ENCODE data around the gene CASK.
"Not testable (repeated sequence)": the region's sequence is repeated elsewhere in the genome, so short reads cannot be mapped to it uniquely, and the experiment has no call there.

CASK gene

GRCh38 chrX:41522081-41522480 lies 401.3 kb downstream of the CASK start:
- DNase-seq (ENCODE audit: low read depth in 3 of 3, low spot score in 1 of 3): no peak

DNA sequence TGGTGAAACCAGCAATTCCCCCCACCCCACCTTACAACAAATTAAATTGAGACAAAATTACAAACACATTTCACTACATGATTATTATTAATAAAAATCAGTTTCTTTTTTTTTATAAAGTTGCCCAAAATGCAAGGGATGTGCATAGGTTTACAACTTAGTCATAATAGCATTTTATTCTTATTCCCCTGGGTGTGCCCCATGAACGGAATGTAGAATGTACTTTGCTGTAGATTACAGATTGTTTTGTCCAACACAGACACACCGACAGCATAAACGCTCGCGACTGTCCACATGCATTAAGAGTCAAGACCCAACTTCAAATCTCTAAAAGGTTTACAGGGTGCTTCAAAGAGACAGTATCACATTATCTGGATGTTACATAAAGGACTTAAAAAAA lies 403.9 kb downstream of the CASK start:
- DNase-seq (ENCODE audit: low read depth in 3 of 3, low spot score in 1 of 3): no peak

- DNase-seq (ENCODE audit: low read depth in 3 of 3, low spot score in 1 of 3): no peak
Observed at GRCh38 chrX:41518841-41519220, 404.5 kb downstream of the CASK start.

GRCh38 chrX:41518127-41518840 lies 405.1 kb downstream of the CASK start:
- DNase-seq (ENCODE audit: low read depth in 3 of 3, low spot score in 1 of 3): peak in 1 of 3 donors; percentile 5

DNA sequence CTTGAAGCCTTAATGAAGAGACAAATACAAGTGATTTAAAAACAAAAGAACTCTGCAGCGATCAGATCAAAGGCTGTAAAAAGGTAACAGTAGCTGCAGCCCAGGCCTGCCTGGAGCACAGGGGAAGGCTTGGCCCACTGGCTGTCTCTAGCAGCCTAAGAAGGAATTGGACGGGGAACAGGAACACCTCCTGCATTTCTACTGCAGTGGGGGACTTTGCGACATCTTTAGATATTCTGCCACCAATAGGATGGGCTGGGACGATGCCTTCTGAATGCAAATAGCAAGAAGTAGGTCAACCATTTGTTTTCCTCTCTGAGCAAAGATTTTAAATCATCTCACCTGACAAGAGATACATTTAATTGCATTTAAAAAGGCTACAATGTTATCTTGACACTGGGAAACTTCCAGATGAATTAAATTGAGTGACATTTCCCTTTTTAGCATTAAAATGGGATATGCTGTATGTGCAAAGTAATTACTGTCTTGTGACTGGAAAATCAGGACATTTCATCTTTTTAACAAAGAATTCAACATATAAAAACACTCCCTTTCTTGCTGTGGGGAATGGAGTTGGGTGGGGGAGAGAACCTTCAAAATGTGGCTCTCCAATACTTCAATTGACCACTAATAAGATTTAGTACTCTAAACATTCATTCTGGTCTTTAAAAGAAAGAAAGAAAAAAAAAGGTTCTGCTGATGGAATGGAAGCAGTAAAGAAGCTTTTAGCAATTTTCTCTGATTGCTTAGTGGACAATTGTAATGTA lies 406.2 kb downstream of the CASK start:
- DNase-seq (ENCODE audit: low read depth in 3 of 3, low spot score in 1 of 3): no peak

DNA sequence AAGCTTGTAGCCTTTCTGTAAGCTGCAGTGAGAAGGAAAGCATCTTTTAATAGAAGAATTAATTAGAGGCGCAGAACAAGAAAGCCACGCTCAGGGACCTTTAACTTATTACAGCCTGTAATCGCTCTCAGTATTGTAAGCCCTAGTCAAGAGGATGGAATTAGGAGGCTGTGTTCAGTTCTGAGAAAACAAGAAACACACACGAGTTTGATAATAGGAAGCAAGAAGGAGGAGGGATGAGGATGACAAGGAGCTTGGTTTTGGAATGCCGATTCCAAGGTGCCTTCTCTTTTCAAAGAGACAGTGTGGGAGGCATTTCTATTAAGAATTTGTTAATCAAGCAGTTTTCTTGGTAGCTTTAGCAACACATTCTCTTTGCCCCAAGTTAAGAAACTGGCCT lies 406.9 kb downstream of the CASK start:
- no peak for DNase-seq (ENCODE audit: low read depth in 3 of 3, low spot score in 1 of 3)

DNA sequence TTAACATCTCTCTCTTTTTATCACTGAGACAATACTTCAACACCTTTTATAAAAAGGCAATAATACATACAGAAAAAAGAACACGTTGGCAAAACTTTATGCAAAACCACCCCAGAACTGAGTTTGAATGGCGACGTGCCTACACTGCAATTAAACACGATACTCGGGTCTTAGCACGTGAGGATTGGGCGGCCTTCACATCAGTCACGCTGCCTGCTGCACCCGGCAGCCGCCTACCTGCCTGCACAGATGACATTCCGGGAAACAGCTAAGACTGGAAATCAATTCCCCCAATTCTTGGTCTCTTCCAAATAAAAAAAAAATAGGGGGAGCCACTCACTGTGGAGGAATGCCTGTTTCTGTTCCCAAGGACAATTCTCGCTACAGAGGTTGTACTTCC lies 408.0 kb downstream of the CASK start:
- DNase-seq (ENCODE audit: low read depth in 3 of 3, low spot score in 1 of 3): no peak

GRCh38 chrX:41514179-41514578 lies 409.2 kb downstream of the CASK start:
- DNase-seq (ENCODE audit: low read depth in 3 of 3, low spot score in 1 of 3): no peak

GRCh38 chrX:41512853-41513252 lies 410.5 kb downstream of the CASK start:
- DNase-seq (ENCODE audit: low read depth in 3 of 3, low spot score in 1 of 3): not testable (repeated sequence)

- no peak for DNase-seq (ENCODE audit: low read depth in 3 of 3, low spot score in 1 of 3)
Observed at GRCh38 chrX:41512394-41512793, 411.0 kb downstream of the CASK start.

DNA sequence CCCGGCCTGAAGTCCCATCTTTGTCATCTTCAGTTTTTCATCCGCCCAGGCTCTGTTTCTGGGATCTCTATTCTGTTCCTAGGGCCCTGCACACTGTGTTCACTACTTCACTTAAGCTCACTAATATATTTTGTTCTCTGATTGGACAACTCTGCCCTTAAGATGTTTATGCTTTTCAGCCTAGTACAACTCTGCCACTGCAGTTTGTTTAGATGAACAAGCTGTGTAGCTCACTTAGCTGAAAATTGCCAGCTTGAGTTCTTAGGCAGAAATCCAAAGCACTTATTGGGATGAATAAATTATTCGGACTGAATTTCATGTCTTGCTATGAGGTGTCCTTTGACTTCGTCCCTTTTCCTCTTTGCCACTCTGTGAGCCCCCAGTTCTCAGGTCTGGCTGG lies 415.4 kb downstream of the CASK start:
- DNase-seq (ENCODE audit: low read depth in 3 of 3, low spot score in 1 of 3): no peak

GRCh38 chrX:41502004-41502403 lies 421.4 kb downstream of the CASK start:
- no peak for DNase-seq (ENCODE audit: low read depth in 3 of 3, low spot score in 1 of 3)

DNA sequence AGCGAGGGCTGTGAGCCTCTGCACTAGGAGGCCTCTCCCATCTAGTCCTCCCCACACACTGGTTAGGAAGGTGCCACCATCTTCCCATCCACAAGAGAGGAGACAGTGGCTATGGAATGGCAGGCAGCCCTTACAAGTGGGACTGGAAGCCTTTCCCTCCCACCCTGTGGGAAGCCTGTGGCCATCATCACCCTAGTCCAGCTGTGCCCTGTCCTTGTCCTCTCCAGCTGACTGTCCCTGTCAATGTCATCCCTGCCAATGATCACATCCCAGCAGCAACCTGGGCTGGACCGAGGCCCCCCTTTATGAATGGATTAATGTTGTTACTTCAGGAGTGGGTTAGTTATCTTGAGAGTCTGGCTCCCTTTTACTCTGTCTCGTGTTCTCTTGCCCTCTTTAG lies 423.4 kb downstream of the CASK start:
- DNase-seq (ENCODE audit: low read depth in 3 of 3, low spot score in 1 of 3): no peak

- DNase-seq (ENCODE audit: low read depth in 3 of 3, low spot score in 1 of 3): no peak
Observed at GRCh38 chrX:41499195-41499594, 424.2 kb downstream of the CASK start.

GRCh38 chrX:41491267-41492004 lies 431.9 kb downstream of the CASK start:
- no peak for DNase-seq (ENCODE audit: low read depth in 3 of 3, low spot score in 1 of 3)

GRCh38 chrX:41490446-41490845 lies 432.9 kb downstream of the CASK start:
- DNase-seq (ENCODE audit: low read depth in 3 of 3, low spot score in 1 of 3): no peak

- DNase-seq (ENCODE audit: low read depth in 3 of 3, low spot score in 1 of 3): no peak
Observed at GRCh38 chrX:41482154-41482850, 441.1 kb downstream of the CASK start.

DNA sequence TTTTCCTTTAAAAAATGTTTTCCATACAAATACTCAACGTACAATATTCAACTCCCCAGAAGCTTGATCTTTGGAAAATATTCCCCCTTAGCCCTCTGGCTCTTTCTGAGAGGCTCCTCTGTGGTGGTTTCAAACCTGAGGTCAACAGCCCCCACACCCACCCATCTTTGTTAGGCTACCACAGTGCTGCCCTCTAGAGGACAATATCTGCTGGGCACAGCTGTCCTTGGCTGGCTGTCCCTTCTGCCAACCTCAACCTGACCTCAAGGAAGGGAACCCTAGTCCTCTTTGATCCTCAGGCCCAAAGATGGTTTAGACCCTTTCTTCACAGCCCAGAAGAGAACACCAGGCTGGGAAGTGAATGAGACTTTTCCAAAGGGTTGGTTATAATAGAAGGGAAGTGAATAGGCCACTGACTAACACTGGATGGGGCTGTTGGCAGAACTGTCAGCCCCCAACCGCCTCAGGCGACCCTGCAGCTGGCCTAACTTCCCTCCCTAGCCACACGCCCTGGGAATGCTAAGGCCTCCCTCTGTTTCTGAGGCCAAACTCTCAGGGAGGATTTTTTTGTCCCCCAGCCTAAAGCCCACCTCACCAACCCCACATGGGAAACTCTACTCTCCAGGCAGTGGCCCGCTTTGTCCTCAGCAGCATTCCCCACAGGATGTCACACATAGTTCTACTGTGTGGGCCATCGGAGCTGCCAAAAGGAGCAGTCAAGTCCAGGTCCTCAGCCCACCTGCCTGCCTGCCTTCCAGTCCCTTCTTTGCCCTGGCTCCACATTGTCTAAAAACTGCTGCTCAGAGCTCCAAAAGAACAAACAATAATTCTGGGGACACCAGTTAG lies 441.9 kb downstream of the CASK start:
- DNase-seq (ENCODE audit: low read depth in 3 of 3, low spot score in 1 of 3): no peak

- no peak for DNase-seq (ENCODE audit: low read depth in 3 of 3, low spot score in 1 of 3)
Observed at GRCh38 chrX:41480508-41481260, 442.7 kb downstream of the CASK start.

GRCh38 chrX:41478381-41478911 lies 444.9 kb downstream of the CASK start:
- DNase-seq (ENCODE audit: low read depth in 3 of 3, low spot score in 1 of 3): no peak

All from stimulated activated CD4-positive, alpha-beta T cell treated with anti-CD3 and anti-CD28 coated beads, TNF-alpha, amount 100 ng/mL, for 1 hour (primary cell).